ENCODE data around the gene IL1RN. TPM values are rescaled to one million over a fixed set of nuclear protein-coding genes. Genes with fewer than 3 reads are reported as not detected.
A peak's percentile ranks its signal among the peaks of the same experiment; 100 is the strongest.

IL1RN gene
- total RNA-seq, 2 experiments from 2014 or later, result 4.6 to 4.8 TPM

DNA sequence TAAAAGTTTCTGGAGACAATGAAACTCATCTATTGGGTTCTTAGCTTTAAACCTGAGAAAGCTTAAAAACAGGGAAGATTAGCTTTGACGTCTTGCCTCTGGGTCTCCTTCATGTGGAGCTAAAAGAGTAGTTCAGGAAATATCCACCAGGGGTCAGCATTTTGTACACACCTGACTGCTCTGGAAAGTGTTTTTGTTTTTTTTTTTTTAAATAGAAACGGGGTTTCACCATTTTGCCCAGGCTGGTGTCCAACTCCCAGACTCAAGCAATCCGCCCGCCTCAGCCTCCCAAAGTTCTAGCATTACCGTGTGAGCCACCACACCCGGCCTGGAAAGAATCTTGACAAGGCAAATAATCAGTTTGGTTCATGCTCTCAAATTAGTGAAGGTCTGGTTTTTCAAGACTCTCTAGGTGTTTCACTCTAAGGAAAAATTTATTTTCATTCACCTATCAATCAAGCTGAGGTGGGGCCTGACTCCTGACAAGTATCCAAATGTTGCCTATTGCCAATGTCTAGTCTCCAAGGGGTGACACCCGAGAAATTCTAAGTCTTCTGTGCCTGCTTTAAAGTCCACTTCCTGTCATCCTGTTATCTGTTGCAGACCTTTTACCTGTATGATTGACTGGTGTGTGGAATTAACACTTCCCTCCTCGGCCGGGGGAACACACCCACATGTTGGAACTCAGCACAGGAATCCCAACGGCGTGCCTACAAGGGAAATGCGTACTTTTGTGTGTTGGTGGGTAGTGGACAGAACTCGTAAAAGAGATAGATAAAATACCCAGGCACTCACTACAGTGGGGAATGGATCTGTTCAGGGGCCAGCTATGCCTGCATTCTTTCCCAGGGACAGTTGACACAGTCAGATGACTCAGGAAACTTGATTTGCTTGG lies 11.3 kb downstream of the IL1RN start:
- ATAC-seq, result peak; percentile 82
- no peak overlapping the region for H3K4me3 Mint-ChIP-seq
- H3K27ac Mint-ChIP-seq, result peak overlapping the region; percentile 71

DNA sequence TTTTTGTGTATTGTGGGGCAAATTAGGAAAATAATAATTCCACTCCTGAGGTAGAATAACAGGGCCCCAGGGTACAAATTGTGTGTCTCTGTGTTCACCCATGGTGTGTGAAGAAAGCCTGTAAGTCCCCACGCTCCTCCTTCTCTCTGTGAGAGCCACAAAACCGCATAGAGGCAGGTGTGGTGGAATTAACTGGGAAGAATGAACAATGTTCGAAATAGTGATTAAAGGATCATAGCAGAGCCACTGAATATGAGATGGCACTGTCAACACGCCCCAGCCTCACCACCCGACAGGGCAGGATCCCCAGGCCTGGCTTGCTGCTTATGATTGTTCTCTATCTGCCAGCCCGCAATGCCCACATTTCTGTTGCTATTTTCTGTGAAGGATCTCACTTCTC lies 14.1 kb downstream of the IL1RN start:
- H3K4me1 Mint-ChIP-seq, result peaks cover 24% of the 10 kb centered on the region
- intact Hi-C loops (cut with DNase I, micrococcal nuclease), result no loop called here
- no peak overlapping the region for H3K27ac Mint-ChIP-seq
- POLR2A ChIA-PET, result no interaction called here
- no peaks in the 10 kb centered on the region for H3K27me3 Mint-ChIP-seq
- DNase-seq (no peak), ATAC-seq (no peak)
- H3K9me3 Mint-ChIP-seq (ENCODE audit: low read depth), result no peaks in the 10 kb centered on the region
- CTCF ChIA-PET, result interaction anchor here (0.7 to 10.5 kb wide), 7 partner anchors 12 to 60 kb away, joined by 3 to 148 read pairs (median 4); no protein-coding TSS in a partner anchor
- no peak overlapping the region for H3K4me3 Mint-ChIP-seq
- no peaks in the 10 kb centered on the region for H3K36me3 Mint-ChIP-seq (ENCODE audit: low read depth)

More for the DNA sequence above, 11.3 kb downstream of the IL1RN start:
- H3K36me3 Mint-ChIP-seq (ENCODE audit: low read depth), result no peaks in the 10 kb centered on the region
- H3K9me3 Mint-ChIP-seq (ENCODE audit: low read depth), result no peaks in the 10 kb centered on the region
- H3K27me3 Mint-ChIP-seq, result no peaks in the 10 kb centered on the region
- intact Hi-C loops (cut with DNase I, micrococcal nuclease), result loop anchor here (1.0 to 5.0 kb wide), 12 partner anchors 18 to 254 kb away; no protein-coding TSS in a partner anchor
- H3K4me1 Mint-ChIP-seq, result peaks cover 24% of the 10 kb centered on the region
- CTCF ChIA-PET, result interaction anchor here (0.6 to 10.5 kb wide), 61 partner anchors 9 to 396 kb away, joined by 3 to 148 read pairs (median 5); partner anchors contain the start of gene PSD4
- DNase-seq, result peak; percentile 56
- POLR2A ChIA-PET, result interaction anchor here (0.7 kb wide), 1 partner anchor 65 kb away, joined by 5 read pairs; no protein-coding TSS in a partner anchor

DNA sequence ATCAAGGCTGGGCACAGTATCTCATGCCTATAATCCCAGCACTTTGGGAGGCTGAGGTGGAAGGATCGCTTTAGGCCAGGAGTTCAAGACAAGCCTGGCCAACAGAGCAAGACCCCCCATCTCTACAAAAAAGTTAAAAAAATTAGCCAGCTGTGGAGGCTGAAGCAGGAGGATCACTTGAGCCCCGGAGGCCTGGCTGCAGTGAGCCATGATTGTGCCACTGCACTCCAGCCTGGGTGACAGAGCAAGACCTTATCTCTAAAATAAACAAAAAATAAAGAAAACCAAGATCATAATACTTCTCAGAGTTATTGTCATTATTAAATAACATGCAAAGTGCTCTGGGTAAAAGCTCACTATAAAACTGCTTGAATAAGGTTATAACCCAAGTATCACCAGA lies 14.9 kb downstream of the IL1RN start:
- no peak overlapping the region for H3K4me3 Mint-ChIP-seq
- ATAC-seq (no peak), DNase-seq (no peak)
- H3K9me3 Mint-ChIP-seq (ENCODE audit: low read depth), result no peaks in the 10 kb centered on the region
- no peaks in the 10 kb centered on the region for H3K27me3 Mint-ChIP-seq
- no peak overlapping the region for H3K27ac Mint-ChIP-seq
- no peaks in the 10 kb centered on the region for H3K36me3 Mint-ChIP-seq (ENCODE audit: low read depth)
- CTCF ChIA-PET, result interaction anchor here (0.8 to 10.5 kb wide), 5 partner anchors 15 to 248 kb away, joined by 3 to 148 read pairs (median 5); no protein-coding TSS in a partner anchor
- intact Hi-C loops (cut with DNase I, micrococcal nuclease), result no loop called here
- POLR2A ChIA-PET, result no interaction called here
- peaks cover 21% of the 10 kb centered on the region for H3K4me1 Mint-ChIP-seq

DNA sequence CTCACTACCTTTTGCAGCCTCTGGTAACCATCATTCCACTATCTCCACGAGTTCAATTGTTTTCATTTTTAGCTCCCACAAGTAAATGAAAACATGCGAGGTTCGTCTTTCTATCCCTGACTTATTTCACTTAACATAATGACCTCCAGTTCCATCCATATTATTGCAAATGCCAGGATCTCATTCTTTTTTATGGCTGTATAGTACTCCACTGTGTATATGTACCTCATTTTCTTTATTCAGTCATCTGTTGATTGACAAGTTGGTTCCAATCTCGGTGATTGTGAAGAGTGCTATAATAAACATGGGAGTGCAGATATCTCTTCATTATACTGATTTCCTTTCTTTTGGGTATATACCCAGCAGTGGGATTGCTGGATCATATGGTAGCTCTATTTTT lies 16.9 kb downstream of the IL1RN start:
- no peaks in the 10 kb centered on the region for H3K27me3 Mint-ChIP-seq
- intact Hi-C loops (cut with DNase I, micrococcal nuclease), result no loop called here
- DNase-seq (no peak), ATAC-seq (no peak)
- ChIA-PET CTCF (interaction anchor here (0.7 to 2.2 kb wide), 5 partner anchors 11 to 246 kb away, joined by 3 to 8 read pairs (median 4); no protein-coding TSS in a partner anchor), POLR2A (interaction anchor here (0.7 kb wide), 1 partner anchor 68 kb away, joined by 3 read pairs; no protein-coding TSS in a partner anchor)
- no peaks in the 10 kb centered on the region for H3K9me3 Mint-ChIP-seq (ENCODE audit: low read depth)
- no peaks in the 10 kb centered on the region for H3K36me3 Mint-ChIP-seq (ENCODE audit: low read depth)
- peaks cover 3% of the 10 kb centered on the region for H3K4me1 Mint-ChIP-seq
- H3K4me3 Mint-ChIP-seq, result no peak overlapping the region
- H3K27ac Mint-ChIP-seq, result no peak overlapping the region

DNA sequence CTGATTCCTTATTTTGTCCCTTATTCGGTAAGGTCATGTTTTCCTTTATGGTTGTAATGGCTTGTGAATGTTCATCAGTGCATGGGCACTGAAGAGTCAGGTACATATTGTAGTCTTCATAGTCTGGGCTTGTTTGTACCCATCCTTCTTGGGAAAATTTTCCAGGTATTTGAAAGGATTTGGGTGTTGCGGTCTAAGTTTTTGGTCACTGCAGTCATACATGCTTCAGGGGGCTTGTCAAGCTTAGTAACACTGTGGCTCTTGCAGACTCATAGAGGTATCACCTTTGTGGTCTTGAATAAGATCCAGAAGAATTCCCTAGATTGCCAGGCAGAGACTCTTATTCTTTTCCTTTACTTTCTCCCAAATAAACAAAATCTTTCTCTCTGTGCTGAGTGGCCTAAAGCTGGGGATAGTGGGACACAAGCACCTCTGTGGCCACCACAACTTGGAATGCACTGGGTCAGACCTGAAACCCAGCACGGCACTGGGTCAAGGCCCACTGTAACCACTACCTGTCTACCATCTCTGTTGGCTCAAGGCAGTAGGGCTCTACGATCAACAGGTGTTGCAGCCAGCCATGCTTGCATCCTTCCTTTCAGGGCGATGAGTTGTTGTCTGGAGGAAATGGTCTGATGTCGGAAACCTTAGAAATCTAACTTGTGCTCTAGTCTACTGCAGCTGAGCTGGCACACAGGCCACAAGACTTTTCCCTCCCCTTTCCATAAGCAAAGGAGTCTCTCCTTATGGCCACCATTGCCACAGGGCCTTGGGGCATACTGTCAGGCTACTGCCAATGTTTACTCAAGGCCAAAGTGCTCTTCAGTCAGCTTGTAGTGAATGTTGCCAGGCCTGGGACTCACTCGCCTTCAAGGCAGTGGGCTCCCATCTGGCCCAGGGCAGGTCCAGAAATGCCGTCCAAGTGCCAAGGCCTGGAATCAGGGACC lies 21.5 kb downstream of the IL1RN start:
- intact Hi-C loops (cut with DNase I, micrococcal nuclease), result no loop called here
- Mint-ChIP-seq H3K4me3 (no peak overlapping the region), H3K36me3 (ENCODE audit: low read depth) (no peaks in the 10 kb centered on the region), H3K4me1 (no peaks in the 10 kb centered on the region), H3K9me3 (ENCODE audit: low read depth) (no peaks in the 10 kb centered on the region), H3K27me3 (no peaks in the 10 kb centered on the region), H3K27ac (no peak overlapping the region)
- ChIA-PET CTCF (interaction anchor here (1.1 to 1.6 kb wide), 5 partner anchors 10 to 69 kb away, joined by 3 to 11 read pairs (median 4); no protein-coding TSS in a partner anchor), POLR2A (interaction anchor here (0.6 kb wide), 1 partner anchor 56 kb away, joined by 3 read pairs; no protein-coding TSS in a partner anchor)
- no peak for ATAC-seq
- DNase-seq, result no peak

DNA sequence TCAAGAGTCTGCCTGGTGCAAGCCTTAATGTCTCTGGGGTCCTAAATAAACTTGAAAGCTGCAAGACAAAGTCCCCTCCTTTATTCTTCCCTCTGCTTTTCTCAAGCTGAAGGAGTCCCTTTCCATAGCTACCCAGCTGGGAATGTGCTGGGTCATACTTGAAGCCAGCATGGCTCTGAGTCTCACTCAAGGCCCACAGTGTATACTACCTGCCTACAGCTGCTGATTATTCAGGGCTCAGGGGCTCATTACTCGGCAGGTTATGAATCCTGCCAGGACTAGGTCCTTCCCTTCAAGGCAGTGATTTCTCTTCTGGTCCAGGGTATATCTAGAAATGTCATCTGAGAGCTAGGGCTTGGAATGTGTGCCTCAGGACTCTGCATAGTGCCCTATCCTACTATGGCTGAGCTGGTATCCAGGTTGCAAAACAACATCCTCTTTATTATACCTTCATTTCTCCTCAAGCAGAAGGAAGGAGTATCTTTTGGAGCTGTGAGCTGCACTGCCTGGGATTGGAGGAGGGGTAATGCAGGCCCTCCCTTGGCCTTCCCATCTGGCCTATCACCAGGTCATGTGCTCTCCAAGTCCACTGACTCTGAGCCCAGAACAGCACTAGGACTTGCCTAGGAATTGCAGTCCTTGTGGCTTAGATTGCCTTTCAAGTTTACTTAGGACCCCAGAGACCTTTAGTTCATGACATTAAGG lies 22.3 kb downstream of the IL1RN start:
- ChIA-PET POLR2A (interaction anchor here (0.6 kb wide), 1 partner anchor 56 kb away, joined by 3 read pairs; no protein-coding TSS in a partner anchor), CTCF (interaction anchor here (1.3 to 1.6 kb wide), 4 partner anchors 10 to 70 kb away, joined by 3 to 11 read pairs (median 4); no protein-coding TSS in a partner anchor)

DNA sequence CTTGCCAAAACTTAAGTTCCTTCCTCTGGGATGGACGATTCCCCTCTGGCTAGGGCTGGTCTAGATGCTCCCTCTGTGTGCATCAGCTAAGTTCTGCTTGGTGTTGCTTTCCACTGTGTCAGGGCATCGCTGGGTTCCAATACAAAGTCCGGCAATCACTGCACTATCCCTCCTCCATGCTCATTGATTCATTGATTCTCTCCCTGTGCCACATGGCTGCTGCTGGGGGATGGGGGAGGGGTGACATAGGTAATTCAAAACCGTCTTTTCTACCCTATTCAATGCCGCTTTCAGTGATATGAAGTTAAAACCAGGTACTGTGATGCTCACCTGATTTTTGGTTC lies 22.8 kb downstream of the IL1RN start:
- no peak overlapping the region for H3K4me3 Mint-ChIP-seq
- intact Hi-C loops (cut with DNase I, micrococcal nuclease), result no loop called here
- no peak overlapping the region for H3K27ac Mint-ChIP-seq
- DNase-seq, result no peak
- H3K27me3 Mint-ChIP-seq, result no peaks in the 10 kb centered on the region
- no peaks in the 10 kb centered on the region for H3K4me1 Mint-ChIP-seq
- ATAC-seq, result no peak
- ChIA-PET POLR2A (no interaction called here), CTCF (interaction anchor here (1.3 to 1.6 kb wide), 2 partner anchors 12 to 15 kb away, joined by 5 to 11 read pairs; no protein-coding TSS in a partner anchor)
- H3K9me3 Mint-ChIP-seq (ENCODE audit: low read depth), result no peaks in the 10 kb centered on the region
- no peaks in the 10 kb centered on the region for H3K36me3 Mint-ChIP-seq (ENCODE audit: low read depth)

More for the DNA sequence above, 22.3 kb downstream of the IL1RN start:
- ATAC-seq (no peak), DNase-seq (no peak)
- H3K4me1 Mint-ChIP-seq, result no peaks in the 10 kb centered on the region
- H3K27me3 Mint-ChIP-seq, result no peaks in the 10 kb centered on the region
- intact Hi-C loops (cut with DNase I, micrococcal nuclease), result no loop called here
- H3K36me3 Mint-ChIP-seq (ENCODE audit: low read depth), result no peaks in the 10 kb centered on the region
- H3K9me3 Mint-ChIP-seq (ENCODE audit: low read depth), result no peaks in the 10 kb centered on the region
- no peak overlapping the region for H3K4me3 Mint-ChIP-seq
- no peak overlapping the region for H3K27ac Mint-ChIP-seq

DNA sequence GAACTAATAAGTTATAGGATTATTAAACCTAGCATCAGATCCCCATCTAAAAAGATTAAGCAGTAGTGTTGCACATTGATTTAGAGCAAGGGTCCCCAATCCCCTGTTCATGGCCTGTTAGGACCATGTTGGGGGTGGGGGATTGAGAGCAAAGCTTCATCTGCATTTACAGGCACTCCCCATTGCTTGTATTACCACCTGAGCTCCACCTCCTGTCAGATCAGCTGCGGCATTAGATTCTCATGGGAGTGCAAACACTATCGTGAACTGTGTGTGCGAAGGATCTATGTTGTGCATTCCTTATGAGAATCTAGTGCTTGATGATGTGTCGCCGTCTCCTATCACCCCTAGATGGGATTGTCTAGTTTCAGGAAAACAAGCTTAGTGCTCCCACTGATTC lies 27.9 kb downstream of the IL1RN start:
- H3K9me3 Mint-ChIP-seq (ENCODE audit: low read depth), result no peaks in the 10 kb centered on the region
- ChIA-PET POLR2A (interaction anchor here (4.0 kb wide), 1 partner anchor 19 kb away, joined by 22 read pairs; the partner anchor contains the start of gene PSD4), CTCF (interaction anchor here (0.6 to 5.1 kb wide), 6 partner anchors 16 to 70 kb away, joined by 3 to 79 read pairs (median 7); partner anchors contain the start of gene PSD4)
- no peak overlapping the region for H3K27ac Mint-ChIP-seq
- DNase-seq, result no peak
- H3K4me1 Mint-ChIP-seq, result peaks cover 22% of the 10 kb centered on the region
- no peaks in the 10 kb centered on the region for H3K27me3 Mint-ChIP-seq
- no peaks in the 10 kb centered on the region for H3K36me3 Mint-ChIP-seq (ENCODE audit: low read depth)
- intact Hi-C loops (cut with DNase I, micrococcal nuclease), result no loop called here
- ATAC-seq, result no peak
- no peak overlapping the region for H3K4me3 Mint-ChIP-seq

DNA sequence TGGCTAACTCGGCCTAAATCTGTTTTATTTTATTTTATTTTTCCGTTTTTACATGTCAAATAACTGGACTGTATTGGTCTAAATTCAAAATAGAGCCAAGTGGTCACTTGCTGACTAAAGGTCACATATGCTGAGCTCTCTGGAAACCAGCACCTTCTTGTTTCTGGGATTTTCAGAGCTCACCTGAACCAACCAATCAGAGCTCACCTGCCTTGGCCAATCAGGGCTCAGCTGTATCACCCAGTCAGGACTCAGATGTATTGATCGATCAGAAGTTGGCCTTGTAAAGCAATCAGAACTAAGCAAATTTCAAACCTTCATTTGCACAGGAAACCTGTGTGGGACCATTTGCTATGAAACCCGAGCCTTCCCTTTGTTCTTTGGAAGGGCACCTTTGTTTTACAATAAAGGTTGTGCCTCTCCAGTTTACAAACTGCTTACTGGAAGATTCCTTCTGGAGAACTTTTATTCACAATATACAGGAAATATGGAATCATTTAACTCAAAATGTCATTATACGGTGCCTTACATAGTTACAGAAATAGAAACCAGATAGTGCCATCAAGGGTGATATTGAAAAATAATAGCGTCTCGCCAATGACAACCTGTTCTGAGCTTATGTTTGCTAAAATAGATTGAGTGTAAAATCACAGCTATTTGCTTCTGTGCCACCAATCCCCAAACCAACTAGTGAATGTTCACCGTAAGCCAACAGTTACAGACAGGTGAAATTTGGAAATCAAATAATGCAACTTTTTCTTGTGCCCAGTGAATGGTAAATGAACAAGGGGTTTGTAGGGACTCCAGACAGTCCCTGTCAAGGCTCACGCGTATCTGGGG lies 29.1 kb downstream of the IL1RN start:
- H3K4me3 Mint-ChIP-seq, result peak overlapping the region; percentile 82
- ChIA-PET POLR2A (interaction anchor here (0.6 to 4.0 kb wide), 2 partner anchors 18 to 72 kb away, joined by 3 to 22 read pairs; partner anchors contain the start of gene PSD4), CTCF (interaction anchor here (0.6 to 5.1 kb wide), 11 partner anchors 8 to 76 kb away, joined by 3 to 79 read pairs (median 5); partner anchors contain the start of gene PSD4)
- H3K27ac Mint-ChIP-seq, result peak overlapping the region; percentile 48
- peak; percentile 61 for DNase-seq
- H3K27me3 Mint-ChIP-seq, result no peaks in the 10 kb centered on the region
- no peaks in the 10 kb centered on the region for H3K36me3 Mint-ChIP-seq (ENCODE audit: low read depth)
- ATAC-seq, result peak; percentile 42
- intact Hi-C loops (cut with DNase I, micrococcal nuclease), result loop anchor here (1.0 to 2.0 kb wide), 3 partner anchors 17 to 18 kb away; partner anchors contain the start of gene PSD4 (in 1 of the 2)
- H3K4me1 Mint-ChIP-seq, result peaks cover 22% of the 10 kb centered on the region
- H3K9me3 Mint-ChIP-seq (ENCODE audit: low read depth), result no peaks in the 10 kb centered on the region

Measured in activated CD4-positive, alpha-beta T cell treated with anti-CD3 and anti-CD28 coated beads for 36 hours (primary cell).